CD4-positive, CD25-positive, alpha-beta regulatory T cell (primary cell): ENCODE results near the gene SNCG. TPM values are rescaled to one million over a fixed set of nuclear protein-coding genes. Genes with fewer than 3 reads are reported as not detected.

ENCODE experiments used
- ATAC-seq, 2 donors: fragments of 150-1000 bp; cut with Tn5 transposase; one replicate each; pipeline ENCODE4 v1.10.0; 2021; ENCODE audit warnings: low read depth in 2 of 2, moderate number of reproducible peaks in 2 of 2, moderate library complexity in 1 of 2
- DNase-seq, 3 donors: peaks; one replicate each; pipeline versions ENCODE4 v3.0.0 to v3.0.0-alpha.2; 2012 to 2022; ENCODE audit warnings: mixed read lengths in 1 of 3
- H3K27ac ChIP-seq: one replicate; pipeline ENCODE4 v1.7.0; 2013; ENCODE audit warnings: mild to moderate bottlenecking, low read length; ENCODE audit not compliant: insufficient read depth, poor library complexity, severe bottlenecking
- H3K27me3 ChIP-seq: one replicate; pipeline ENCODE4 v1.7.0; 2013; ENCODE audit warnings: low read length; ENCODE audit not compliant: control insufficient read depth, insufficient read depth
- H3K36me3 ChIP-seq: one replicate; pipeline ENCODE4 v1.7.0; 2013; ENCODE audit warnings: mild to moderate bottlenecking, low read length, moderate library complexity; ENCODE audit not compliant: control insufficient read depth, insufficient read depth
- H3K4me1 ChIP-seq: 2 replicates; pipeline ENCODE4 v1.7.0; 2013; ENCODE audit warnings: mild to moderate bottlenecking, low read length; ENCODE audit not compliant: insufficient read depth, control insufficient read depth, poor library complexity, severe bottlenecking
- H3K4me3 ChIP-seq: one replicate; pipeline ENCODE4 v1.7.0; 2013; ENCODE audit warnings: low read depth, mild to moderate bottlenecking, low read length, moderate library complexity
- H3K9me3 ChIP-seq, 2 experiments: 1 replicate in 1 of 2; 2 replicates in 1 of 2; pipeline ENCODE4 v1.7.0; 2013; ENCODE audit warnings: low read length in 2 of 2, mild to moderate bottlenecking in 1 of 2, moderate library complexity in 1 of 2; ENCODE audit not compliant: control insufficient read depth in 2 of 2
- H3K27ac Mint-ChIP-seq, 3 donors: one replicate each; pipeline ENCODE4 v1.8.0; 2020 to 2022; ENCODE audit warnings: mild to moderate bottlenecking in 3 of 3, mixed read lengths in 3 of 3, moderate library complexity in 2 of 3
- H3K27me3 Mint-ChIP-seq: one replicate; pipeline ENCODE4 v1.8.0; 2022; ENCODE audit warnings: mild to moderate bottlenecking, mixed read lengths
- H3K36me3 Mint-ChIP-seq: one replicate; pipeline ENCODE4 v1.8.0; 2020; ENCODE audit warnings: mixed read lengths
- H3K4me1 Mint-ChIP-seq, 4 donors: one replicate each; pipeline ENCODE4 v1.8.0; 2020 to 2022; ENCODE audit warnings: mixed read lengths in 4 of 4, mild to moderate bottlenecking in 1 of 4
- H3K4me3 Mint-ChIP-seq, 4 donors: one replicate each; pipeline ENCODE4 v1.8.0; 2020 to 2022; ENCODE audit warnings: mild to moderate bottlenecking in 4 of 4, mixed read lengths in 4 of 4, moderate library complexity in 3 of 4
- H3K9me3 Mint-ChIP-seq, 7 donors: one replicate each; pipeline ENCODE4 v1.8.0; 2020 to 2022; ENCODE audit warnings: mixed read lengths in 7 of 7, mild to moderate bottlenecking in 3 of 7, moderate library complexity in 2 of 7
- polyA plus RNA-seq, 4 donors: library from polyadenylated mRNA; unstranded; fragments of 300-500 nt; fragmentation: Illumina TruSeq; gene quantifications; one replicate each; pipeline ENCODE4 v1.2.3, GENCODE V29; 2021
- total RNA-seq: library from RNA; stranded (reverse); gene quantifications from one replicate; pipeline ENCODE4 v1.2.3, GENCODE V29; 2022

The SNCG gene
- not detected for total RNA-seq
- not detected for polyA plus RNA-seq

- Mint-ChIP-seq H3K27me3 (no peaks in the 10 kb centered on the region), H3K36me3 (no peaks in the 10 kb centered on the region), H3K4me1 (peaks cover 0 to 20% (median 7%) of the 10 kb centered on the region in 4 donors), H3K4me3 (peak within 1 kb of the TSS in 1 of 4 donors; percentile 21), H3K27ac (peak within 1 kb of the TSS in 2 of 3 donors; percentile 48 to 51), H3K9me3 (peaks cover 0 to 2% (median 0%) of the 10 kb centered on the region in 7 donors)
- Histone ChIP-seq H3K9me3 (no peaks in the 10 kb centered on the region), H3K27me3 (no peaks in the 10 kb centered on the region), H3K27ac (no peak within 1 kb of the TSS), H3K4me3 (no peak within 1 kb of the TSS), H3K4me1 (peaks cover 6% of the 10 kb centered on the region), H3K36me3 (no peaks in the 10 kb centered on the region)
- no peak for DNase-seq
- no peak for ATAC-seq
Measured at GRCh38 chr10:86958116-86958900, at the start of gene SNCG. TSS of gene SNCG (plus strand) at chr10:86958599. CDS start at chr10:86958698, 99 bp downstream.

GRCh38 chr10:86914734-86915133 lies 43.7 kb upstream of the SNCG start:
- no peak overlapping the region for H3K4me3 Mint-ChIP-seq
- no peaks in the 10 kb centered on the region for H3K27me3 Mint-ChIP-seq
- H3K36me3 Mint-ChIP-seq = peaks cover 19% of the 10 kb centered on the region
- no peaks in the 10 kb centered on the region for H3K27me3 ChIP-seq
- H3K27ac Mint-ChIP-seq = no peak overlapping the region
- ATAC-seq (no peak), DNase-seq (no peak)
- H3K9me3 ChIP-seq = no peaks in the 10 kb centered on the region
- no peaks in the 10 kb centered on the region for H3K9me3 Mint-ChIP-seq
- H3K27ac ChIP-seq = no peak overlapping the region
- no peaks in the 10 kb centered on the region for H3K4me1 Mint-ChIP-seq
- no peaks in the 10 kb centered on the region for H3K4me1 ChIP-seq
- peaks cover 9% of the 10 kb centered on the region for H3K36me3 ChIP-seq
- no peak overlapping the region for H3K4me3 ChIP-seq

GRCh38 chr10:86918022-86918471 lies 40.4 kb upstream of the SNCG start:
- H3K36me3 Mint-ChIP-seq = peaks cover 29% of the 10 kb centered on the region
- ATAC-seq (no peak), DNase-seq (no peak)
- H3K9me3 ChIP-seq = no peaks in the 10 kb centered on the region
- peak overlapping the region in 1 of 3 donors; percentile 0 for H3K27ac Mint-ChIP-seq
- H3K36me3 ChIP-seq = peaks cover 22% of the 10 kb centered on the region
- H3K27me3 Mint-ChIP-seq = no peaks in the 10 kb centered on the region
- H3K27me3 ChIP-seq = no peaks in the 10 kb centered on the region
- no peak overlapping the region for H3K4me3 ChIP-seq
- no peaks in the 10 kb centered on the region for H3K4me1 Mint-ChIP-seq
- no peaks in the 10 kb centered on the region for H3K9me3 Mint-ChIP-seq
- no peaks in the 10 kb centered on the region for H3K4me1 ChIP-seq
- no peak overlapping the region for H3K4me3 Mint-ChIP-seq
- no peak overlapping the region for H3K27ac ChIP-seq

- no peaks in the 10 kb centered on the region for H3K9me3 Mint-ChIP-seq
- no peaks in the 10 kb centered on the region for H3K4me1 ChIP-seq
- H3K27ac ChIP-seq = no peak overlapping the region
- no peak overlapping the region for H3K4me3 Mint-ChIP-seq
- ATAC-seq (no peak), DNase-seq (no peak)
- peaks cover 23% of the 10 kb centered on the region for H3K36me3 Mint-ChIP-seq
- H3K27ac Mint-ChIP-seq = no peak overlapping the region
- H3K4me3 ChIP-seq = no peak overlapping the region
- no peaks in the 10 kb centered on the region for H3K4me1 Mint-ChIP-seq
- H3K27me3 Mint-ChIP-seq = no peaks in the 10 kb centered on the region
- H3K27me3 ChIP-seq = no peaks in the 10 kb centered on the region
- no peaks in the 10 kb centered on the region for H3K9me3 ChIP-seq
- H3K36me3 ChIP-seq = peaks cover 18% of the 10 kb centered on the region
Measured at GRCh38 chr10:86922553-86922961, 35.8 kb upstream of the SNCG start.

- no peaks in the 10 kb centered on the region for H3K9me3 Mint-ChIP-seq
- no peaks in the 10 kb centered on the region for H3K9me3 ChIP-seq
- DNase-seq (no peak), ATAC-seq (no peak)
- no peak overlapping the region for H3K4me3 Mint-ChIP-seq
- peaks cover 3% of the 10 kb centered on the region for H3K36me3 Mint-ChIP-seq
- no peak overlapping the region for H3K27ac Mint-ChIP-seq
- no peaks in the 10 kb centered on the region for H3K27me3 ChIP-seq
- no peak overlapping the region for H3K27ac ChIP-seq
- no peaks in the 10 kb centered on the region for H3K4me1 ChIP-seq
- no peaks in the 10 kb centered on the region for H3K4me1 Mint-ChIP-seq
- no peak overlapping the region for H3K4me3 ChIP-seq
- no peaks in the 10 kb centered on the region for H3K27me3 Mint-ChIP-seq
- no peaks in the 10 kb centered on the region for H3K36me3 ChIP-seq
Measured at GRCh38 chr10:86929468-86930380, 28.7 kb upstream of the SNCG start.

- Histone ChIP-seq H3K27me3 (no peaks in the 10 kb centered on the region), H3K4me1 (no peaks in the 10 kb centered on the region), H3K4me3 (no peak overlapping the region), H3K9me3 (no peaks in the 10 kb centered on the region), H3K36me3 (no peaks in the 10 kb centered on the region), H3K27ac (no peak overlapping the region)
- no peaks in the 10 kb centered on the region for H3K27me3 Mint-ChIP-seq
- H3K4me1 Mint-ChIP-seq = peaks cover 0 to 4% (median 0%) of the 10 kb centered on the region in 4 donors
- no peak for ATAC-seq
- H3K4me3 Mint-ChIP-seq = no peak overlapping the region
- peaks cover 3% of the 10 kb centered on the region for H3K36me3 Mint-ChIP-seq
- no peak for DNase-seq
- H3K9me3 Mint-ChIP-seq = no peaks in the 10 kb centered on the region
- no peak overlapping the region for H3K27ac Mint-ChIP-seq
Measured at GRCh38 chr10:86931872-86932271, 26.5 kb upstream of the SNCG start.

- H3K4me1 ChIP-seq = no peaks in the 10 kb centered on the region
- ATAC-seq (no peak), DNase-seq (no peak)
- peaks cover 0 to 4% (median 0%) of the 10 kb centered on the region in 4 donors for H3K4me1 Mint-ChIP-seq
- no peaks in the 10 kb centered on the region for H3K36me3 ChIP-seq
- H3K27ac ChIP-seq = no peak overlapping the region
- no peak overlapping the region for H3K27ac Mint-ChIP-seq
- no peaks in the 10 kb centered on the region for H3K9me3 ChIP-seq
- no peak overlapping the region for H3K4me3 Mint-ChIP-seq
- no peaks in the 10 kb centered on the region for H3K27me3 ChIP-seq
- no peak overlapping the region for H3K4me3 ChIP-seq
- no peaks in the 10 kb centered on the region for H3K9me3 Mint-ChIP-seq
- no peaks in the 10 kb centered on the region for H3K27me3 Mint-ChIP-seq
- H3K36me3 Mint-ChIP-seq = peaks cover 3% of the 10 kb centered on the region
Measured at GRCh38 chr10:86932674-86933073, 25.7 kb upstream of the SNCG start.
